Small intestine (tissue), 7 donors: Measurements from ENCODE around the gene PRKCD. TPM values are rescaled to one million over a fixed set of nuclear protein-coding genes. Genes with fewer than 3 reads are reported as not detected.

Experiments used
- DNase-seq, 2 donors: peaks; one replicate each; pipeline versions ENCODE4 v3.0.0 to v3.0.0-alpha.2; 2013
- FAIRE-seq: peaks from 2 replicates; lab custom pipeline; 2012; peaks lifted over from hg19 to GRCh38; lab: Jason Lieb, UNC
- H3K27ac ChIP-seq, 3 donors: one replicate each; pipeline ENCODE4 v1.5.1; 2013; ENCODE audit warnings: low read length in 2 of 3, mild to moderate bottlenecking in 2 of 3, control low read depth in 1 of 3, inconsistent platforms in 1 of 3, low read depth in 1 of 3, moderate library complexity in 1 of 3
- H3K27me3 ChIP-seq, 3 donors: one replicate each; pipeline ENCODE4 v1.6.1; 2013; ENCODE audit warnings: low read length in 3 of 3, inconsistent platforms in 1 of 3; ENCODE audit not compliant: control insufficient read depth in 3 of 3, insufficient read depth in 3 of 3
- H3K36me3 ChIP-seq, 3 donors: one replicate each; pipeline ENCODE4 v1.6.1; 2013; ENCODE audit warnings: low read length in 3 of 3, inconsistent platforms in 1 of 3, low read depth in 1 of 3, mild to moderate bottlenecking in 1 of 3, moderate library complexity in 1 of 3; ENCODE audit not compliant: control insufficient read depth in 3 of 3, insufficient read depth in 2 of 3
- H3K4me1 ChIP-seq, 3 donors: one replicate each; pipeline ENCODE4 v1.6.1; 2013; ENCODE audit warnings: low read length in 2 of 3, inconsistent platforms in 1 of 3, low read depth in 1 of 3, mild to moderate bottlenecking in 1 of 3, moderate library complexity in 1 of 3; ENCODE audit not compliant: control insufficient read depth in 3 of 3, insufficient read depth in 2 of 3
- H3K4me3 ChIP-seq, 3 donors: one replicate each; pipeline ENCODE4 v1.5.1; 2013; ENCODE audit warnings: low read length in 3 of 3, control low read depth in 1 of 3, inconsistent platforms in 1 of 3, low read depth in 1 of 3, mild to moderate bottlenecking in 1 of 3, moderate library complexity in 1 of 3
- H3K9me3 ChIP-seq, 2 donors: one replicate each; pipeline ENCODE4 v1.6.1; 2013; ENCODE audit warnings: low read depth in 1 of 2, low read length in 1 of 2; ENCODE audit not compliant: control insufficient read depth in 2 of 2, insufficient read depth in 1 of 2
- WGBS, 3 donors: extraction: QIAGEN DNeasy Blood & Tissue Kit; methylation state at CpG; one replicate each; pipeline ENCODE4 v1.1.7; 2013; 5-methylcytosine and 5-hydroxymethylcytosine counted together
- polyA plus RNA-seq, 4 donors: library from polyadenylated mRNA; stranded (reverse) in 3 of 4; unstranded in 1 of 4; fragments of 200-250 nt in 3 of 4; fragments of 120-200 nt in 1 of 4; gene quantifications; one replicate each; pipeline versions ENCODE4 v1.2.1 to v1.2.3, GENCODE V29; 2013
- donor health status: healthy with polysubstance abuse.
- donor health status: control.
- donor health status: control.
- donor health status: Bipolar disorder and iron deficiency.
- donor health status: healthy.

PRKCD gene
- polyA plus RNA-seq, 4 donors = 28.9 to 150 (median 67.2) TPM

DNA sequence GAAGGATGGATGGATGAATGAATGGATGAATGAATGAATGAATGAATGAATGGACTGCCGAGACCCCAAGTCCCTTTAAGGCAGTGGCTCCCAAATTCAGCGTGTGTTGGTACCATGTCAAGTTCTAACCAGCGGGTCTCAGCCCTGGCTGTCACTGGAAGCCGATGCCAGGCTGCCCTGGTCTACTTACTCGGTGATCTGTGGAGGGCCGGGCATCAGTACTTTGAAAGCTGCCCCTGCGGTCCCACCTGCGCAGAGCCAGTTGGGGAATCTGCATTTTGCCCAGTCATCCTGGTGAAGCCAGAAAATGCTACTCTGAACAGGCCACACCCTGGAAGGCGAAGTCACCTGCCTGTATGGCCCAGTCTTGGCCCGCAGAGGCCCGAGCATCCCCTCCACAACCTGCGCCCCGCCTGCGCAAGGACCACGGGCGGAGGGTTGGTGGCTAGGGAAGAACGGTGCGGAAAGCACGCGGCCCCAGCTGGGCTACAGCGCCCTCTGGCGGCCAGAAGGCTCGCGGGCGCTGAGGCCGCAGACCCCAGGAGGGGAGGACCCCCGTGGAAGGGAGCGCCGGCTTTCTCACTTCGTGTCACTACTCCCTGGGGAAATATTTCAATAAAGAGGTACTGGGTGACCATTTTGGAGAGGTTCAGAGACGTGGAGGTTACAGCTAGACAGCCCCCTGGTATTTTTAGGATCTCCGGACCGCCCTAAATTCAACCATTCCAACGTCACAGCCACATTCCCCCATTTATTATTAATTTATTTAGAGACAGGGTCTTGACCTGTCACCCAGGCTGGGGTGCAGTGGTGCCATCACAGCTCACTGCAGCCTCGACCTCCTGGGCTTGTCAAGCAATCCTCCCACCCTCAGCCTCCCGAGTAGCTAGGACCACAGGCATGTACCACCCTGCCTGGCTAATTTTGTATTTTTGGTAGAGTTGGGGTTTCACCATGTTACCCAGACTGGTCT is 34.9 kb downstream of the PRKCD start:
- peak; percentile 46 to 73 for DNase-seq
- 20 to 26% (median 25%) methylated on average over 28 to 36 of the region's 36 CpGs for WGBS, 3 donors
- Histone ChIP-seq H3K4me3 (no peak overlapping the region), H3K27me3 (no peaks in the 10 kb centered on the region), H3K9me3 (no peaks in the 10 kb centered on the region), H3K36me3 (peaks cover 0 to 34% (median 8%) of the 10 kb centered on the region in 3 donors), H3K27ac (no peak overlapping the region), H3K4me1 (peaks cover 0 to 7% (median 0%) of the 10 kb centered on the region in 3 donors)
- no peak for FAIRE-seq

DNA sequence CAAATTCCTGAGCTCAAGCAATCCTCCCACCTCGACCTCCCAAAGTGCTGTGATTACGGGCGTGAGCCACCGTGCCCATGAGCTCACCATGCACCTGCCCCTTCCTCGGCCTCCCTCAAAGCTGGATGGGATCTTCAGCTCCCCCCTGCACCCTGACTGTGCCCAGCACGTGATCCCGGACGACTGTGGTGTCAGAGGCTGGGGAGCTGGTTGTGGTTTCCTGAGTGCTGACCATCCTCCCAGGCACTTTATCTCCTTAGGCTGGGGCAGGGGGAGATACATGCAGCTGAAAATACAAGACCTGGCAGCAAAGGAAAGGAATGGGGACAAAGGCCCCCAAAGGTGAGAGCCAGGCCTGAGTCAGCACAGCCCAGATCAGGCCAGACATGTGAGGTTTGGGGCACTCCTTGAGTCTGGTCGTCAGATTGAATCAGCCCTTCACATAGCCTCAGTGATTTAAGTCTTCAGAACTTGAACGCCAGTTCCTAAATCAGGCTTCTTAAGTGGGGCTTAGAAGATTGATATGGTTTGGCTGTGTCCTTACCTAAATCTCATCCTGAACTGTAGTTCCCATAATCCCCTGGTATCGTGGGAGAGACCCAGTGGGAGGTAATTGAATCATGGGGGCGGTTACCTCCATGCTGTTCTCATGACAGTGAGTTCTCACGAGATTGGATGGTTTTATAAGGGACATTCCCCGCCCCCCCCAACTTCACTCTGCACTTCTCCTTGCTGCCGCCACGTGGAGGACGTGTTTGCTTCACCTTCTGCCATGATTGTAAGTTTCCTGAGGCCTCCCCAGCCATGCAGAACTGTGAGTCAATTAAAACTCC is 35.8 kb downstream of the PRKCD start:
- H3K9me3 ChIP-seq = no peaks in the 10 kb centered on the region
- H3K27me3 ChIP-seq = no peaks in the 10 kb centered on the region
- DNase-seq (peak in 1 of 2 donors; percentile 37), FAIRE-seq (no peak)
- H3K4me1 ChIP-seq = peaks cover 0 to 7% (median 0%) of the 10 kb centered on the region in 3 donors
- WGBS, 3 donors = 62 to 64% (median 64%) methylated on average over 17 of the region's 17 CpGs
- no peak overlapping the region for H3K4me3 ChIP-seq
- peaks cover 0 to 30% (median 7%) of the 10 kb centered on the region in 3 donors for H3K36me3 ChIP-seq
- H3K27ac ChIP-seq = no peak overlapping the region

DNA sequence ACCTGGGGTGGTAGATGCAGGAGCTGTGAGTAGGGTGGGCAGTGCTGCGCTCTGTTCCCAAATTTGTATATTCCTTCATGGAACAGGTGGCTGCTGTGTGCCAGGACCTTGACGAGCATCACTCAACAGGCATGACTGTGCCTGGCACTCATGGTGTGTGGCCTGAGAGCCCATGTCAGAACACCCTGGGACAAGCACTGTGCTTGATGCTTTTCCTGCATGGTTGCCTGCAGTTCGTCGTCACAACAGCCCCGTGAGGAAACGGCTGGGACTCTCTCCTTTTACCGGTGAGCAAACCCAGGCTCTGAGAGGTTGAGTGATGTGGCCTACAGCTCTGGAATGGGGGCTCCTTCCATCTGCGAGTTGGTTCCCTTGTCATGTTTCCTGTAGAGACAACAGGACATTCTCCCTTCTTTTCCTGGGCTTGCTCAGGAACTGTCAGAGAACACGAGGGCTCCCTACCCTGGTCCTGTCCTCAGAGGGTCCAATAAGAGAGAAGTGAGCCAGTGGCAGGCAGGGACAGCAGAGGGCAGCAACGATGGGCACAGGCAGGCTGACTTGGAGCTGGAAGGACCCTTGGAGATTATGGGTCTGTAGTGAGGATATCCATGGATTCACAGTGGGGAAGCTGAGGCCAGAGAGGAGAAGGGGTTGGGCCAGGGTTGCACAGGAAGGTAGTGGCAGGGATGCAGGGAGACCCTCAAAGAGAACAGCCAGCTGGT is 37.4 kb downstream of the PRKCD start:
- Histone ChIP-seq H3K4me3 (no peak overlapping the region), H3K36me3 (peaks cover 0 to 17% (median 0%) of the 10 kb centered on the region in 3 donors), H3K27me3 (no peaks in the 10 kb centered on the region), H3K9me3 (no peaks in the 10 kb centered on the region), H3K27ac (no peak overlapping the region), H3K4me1 (peaks cover 0 to 7% (median 0%) of the 10 kb centered on the region in 3 donors)
- WGBS, 3 donors = 67 to 77% (median 72%) methylated on average over 10 of the region's 10 CpGs
- no peak for FAIRE-seq
- DNase-seq = no peak

DNA sequence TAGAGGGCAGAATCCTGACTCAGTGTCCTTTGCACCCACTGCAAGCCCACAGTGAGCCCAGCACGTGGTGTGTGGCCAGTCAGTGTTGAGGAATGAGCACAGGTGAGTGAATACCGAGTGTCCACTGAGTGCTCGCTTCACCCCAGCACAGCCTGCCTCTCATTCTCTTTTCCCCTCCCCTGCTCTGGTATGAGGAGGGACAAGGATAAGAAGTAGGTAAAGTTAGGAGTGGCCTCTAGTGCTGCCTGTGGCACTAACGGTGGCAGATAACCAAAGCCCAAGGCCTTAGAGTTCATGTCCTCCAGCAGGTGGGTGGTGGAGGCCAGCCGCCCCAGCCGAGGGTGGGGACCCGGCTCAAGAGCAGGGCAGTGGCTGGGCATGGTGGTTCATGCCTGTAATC is 38.0 kb downstream of the PRKCD start:
- H3K27me3 ChIP-seq = no peaks in the 10 kb centered on the region
- 75 to 81% (median 76%) methylated on average over 7 of the region's 7 CpGs for WGBS, 3 donors
- FAIRE-seq (no peak), DNase-seq (no peak)
- H3K4me1 ChIP-seq = peaks cover 0 to 7% (median 0%) of the 10 kb centered on the region in 3 donors
- no peak overlapping the region for H3K27ac ChIP-seq
- H3K9me3 ChIP-seq = no peaks in the 10 kb centered on the region
- H3K36me3 ChIP-seq = peaks cover 0 to 11% (median 0%) of the 10 kb centered on the region in 3 donors
- H3K4me3 ChIP-seq = no peak overlapping the region

DNA sequence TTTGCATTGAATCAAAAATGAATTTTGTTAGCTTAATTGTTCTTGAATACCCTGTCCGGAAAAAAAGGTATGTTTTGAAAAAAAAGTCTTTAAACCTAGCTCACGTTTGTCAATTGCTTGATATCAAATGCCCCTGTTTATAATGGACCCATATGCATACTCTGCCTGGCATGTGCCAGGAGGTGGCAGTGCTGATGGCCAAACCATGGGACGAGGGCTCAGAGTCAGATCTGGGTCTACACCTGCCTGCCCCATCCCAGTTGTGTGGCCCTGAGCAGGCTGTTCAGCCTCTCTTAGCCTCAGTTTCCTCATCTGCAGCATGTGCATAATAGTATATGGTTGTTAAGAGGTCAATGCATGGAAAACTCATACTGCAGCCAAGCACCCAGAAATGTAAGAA is 38.8 kb downstream of the PRKCD start:
- DNase-seq (no peak), FAIRE-seq (no peak)
- Histone ChIP-seq H3K27ac (no peak overlapping the region), H3K4me3 (no peak overlapping the region), H3K27me3 (no peaks in the 10 kb centered on the region), H3K36me3 (peaks cover 0 to 3% (median 0%) of the 10 kb centered on the region in 3 donors), H3K9me3 (no peaks in the 10 kb centered on the region), H3K4me1 (peaks cover 0 to 7% (median 0%) of the 10 kb centered on the region in 3 donors)
- WGBS, 3 donors = 50 to 62% (median 50%) methylated on average over 3 of the region's 3 CpGs

DNA sequence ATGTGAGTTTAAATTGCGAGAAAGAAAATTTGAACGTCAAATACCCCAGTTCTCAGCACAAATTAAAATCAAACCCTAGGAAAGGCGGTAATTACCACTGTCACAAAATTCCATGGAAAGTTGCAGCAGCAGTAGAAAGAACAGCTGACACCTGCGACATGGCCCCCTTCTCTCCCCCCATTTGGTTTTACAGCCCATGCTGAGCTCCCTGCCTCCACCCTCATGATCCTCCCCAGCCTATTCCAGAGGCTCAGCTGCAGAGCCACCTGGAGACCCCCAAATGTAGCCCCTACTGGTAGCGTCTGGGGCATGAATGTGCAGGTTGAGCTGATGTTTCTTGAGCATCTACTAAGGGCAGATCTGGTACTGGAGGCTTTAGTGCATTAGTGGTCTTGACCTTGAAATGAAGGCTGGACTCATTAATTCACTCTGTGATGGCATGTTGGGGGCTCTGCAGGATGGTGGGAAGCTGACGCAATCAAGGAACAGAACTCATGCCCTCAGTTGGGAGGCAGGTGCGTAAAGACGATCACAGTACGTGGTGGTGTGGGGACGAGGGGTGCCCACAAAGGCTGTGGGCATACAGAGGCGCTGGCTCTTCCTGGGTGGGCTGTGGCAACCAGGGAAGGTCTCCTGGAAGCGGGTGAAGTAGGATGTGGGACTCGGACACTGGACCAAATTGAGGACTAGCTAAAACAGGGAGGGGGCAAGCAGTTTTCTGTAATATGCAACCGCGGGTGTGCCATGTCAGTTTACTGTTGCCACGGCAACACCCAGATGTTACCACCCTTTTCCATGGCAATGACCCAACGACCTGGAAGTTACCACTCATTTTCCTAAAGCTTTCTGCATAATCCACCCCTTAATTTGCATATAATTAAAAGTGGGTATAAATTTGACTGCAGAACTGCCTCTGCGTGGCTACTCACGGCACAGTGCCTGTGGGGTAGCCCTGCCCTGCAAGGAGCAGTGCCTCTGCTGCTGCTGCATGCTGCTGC is 39.8 kb downstream of the PRKCD start:
- WGBS, 3 donors = 84 to 88% (median 85%) methylated on average over 19 of the region's 19 CpGs
- DNase-seq = no peak
- Histone ChIP-seq H3K27ac (no peak overlapping the region), H3K4me3 (no peak overlapping the region), H3K36me3 (no peaks in the 10 kb centered on the region), H3K4me1 (peaks cover 0 to 3% (median 0%) of the 10 kb centered on the region in 3 donors), H3K9me3 (no peaks in the 10 kb centered on the region), H3K27me3 (no peaks in the 10 kb centered on the region)
- FAIRE-seq = no peak

DNA sequence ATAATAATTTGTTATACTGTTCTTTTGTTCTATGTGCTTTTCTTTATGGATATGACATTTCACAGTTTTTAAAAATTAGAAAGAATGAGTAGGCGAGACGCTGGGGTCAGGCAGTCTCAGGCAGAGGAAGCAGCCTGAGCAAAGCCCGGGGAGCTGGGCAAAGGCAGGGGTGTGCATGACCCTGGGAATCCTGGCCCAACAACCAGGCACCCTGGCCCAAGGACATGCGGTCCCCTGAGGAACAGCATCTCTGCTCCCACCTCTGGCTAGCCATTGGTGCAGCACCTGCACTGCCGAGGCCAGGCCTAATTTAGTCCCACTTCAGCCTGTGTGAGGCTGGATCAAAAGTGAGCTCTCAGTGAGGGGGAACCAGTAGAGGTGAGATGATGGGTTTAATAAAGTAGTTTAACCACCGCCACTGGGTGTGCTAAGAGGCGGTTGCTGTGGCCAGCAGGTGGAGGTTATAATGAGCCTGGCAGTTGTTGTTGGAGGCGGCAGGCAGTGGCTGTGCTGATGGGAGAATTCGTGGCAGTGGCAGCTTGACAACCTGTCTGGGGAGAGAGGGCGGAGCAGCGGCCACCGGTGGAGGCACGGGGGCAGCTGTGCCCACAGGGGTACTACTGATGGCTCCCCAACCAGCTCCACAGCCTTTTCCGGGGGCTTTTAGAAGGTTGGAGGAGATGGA is 41.5 kb downstream of the PRKCD start:
- no peak overlapping the region for H3K4me3 ChIP-seq
- FAIRE-seq (no peak), DNase-seq (no peak)
- H3K27ac ChIP-seq = no peak overlapping the region
- 68 to 82% (median 80%) methylated on average over 14 of the region's 14 CpGs for WGBS, 3 donors
- H3K27me3 ChIP-seq = no peaks in the 10 kb centered on the region
- H3K36me3 ChIP-seq = no peaks in the 10 kb centered on the region
- H3K9me3 ChIP-seq = no peaks in the 10 kb centered on the region
- H3K4me1 ChIP-seq = no peaks in the 10 kb centered on the region
